GM12878 (cell line): ENCODE measurements around the gene PGAP6. TPM values are rescaled to one million over a fixed set of nuclear protein-coding genes. Genes with fewer than 3 reads are reported as not detected.

ENCODE experiments used
- ATAC-seq: fragments of 200-7000 bp; cut with Tn5 transposase; 3 replicates; pipeline ENCODE4 v1.9.1; 2020; ENCODE audit warnings: mild to moderate bottlenecking, moderate library complexity
- BruUV-seq: library from RNA; stranded (reverse); fragments of 400-500 nt; replicated peaks from 2 replicates; lab custom pipeline; 2021; lab: Mats Ljungman, UMichigan
- CTCF ChIA-PET: fragments of 300-600 bp; sonication (Branson Sonifier 250); formaldehyde crosslinking; extraction: SDS; loops from one replicate; lab custom pipeline; 2021; ENCODE audit warnings: inconsistent platforms; lab: Yijun Ruan, JAX
- POLR2A ChIA-PET: fragments of 350-600 bp; formaldehyde crosslinking; extraction: SDS; loops from one replicate; lab custom pipeline; 2021; ENCODE audit warnings: inconsistent platforms; lab: Charles Lee
- RAD21 ChIA-PET: fragments of 300-600 bp; sonication (Branson Sonifier 250); formaldehyde crosslinking; loops from one replicate; lab custom pipeline; 2023; ENCODE audit warnings: antibody characterized with exemption; ENCODE audit not compliant: unreplicated experiment; lab: Charles Lee
- SMC1A ChIA-PET: fragments of 300-600 bp; sonication (Branson Sonifier 250); formaldehyde crosslinking; loops from one replicate; lab custom pipeline; 2023; ENCODE audit not compliant: unreplicated experiment, uncharacterized antibody; lab: Charles Lee
- DNase-seq: peaks from one replicate; pipeline ENCODE4 v3.0.0-alpha.2; 2011; ENCODE audit warnings: low read depth, low spot score
- FAIRE-seq: peaks from 3 replicates; lab custom pipeline; 2011; peaks lifted over from hg19 to GRCh38; lab: Jason Lieb, UNC
- H2AFZ ChIP-seq: 2 replicates; pipeline ENCODE4 v1.6.0; 2011; ENCODE audit warnings: low read depth, low read length, control low read depth; ENCODE audit not compliant: control insufficient read depth
- H3K27ac ChIP-seq: 2 replicates; pipeline ENCODE4 v1.5.1; 2011; ENCODE audit warnings: control low read depth; ENCODE audit not compliant: control insufficient read depth, insufficient read depth
- H3K27me3 ChIP-seq, 2 experiments: replicated peaks in 1 of 2; 2 replicates each; pipeline versions ENCODE4 v1.6.0 to v1.6.1; 2011; ENCODE audit warnings: low read length in 1 of 2; ENCODE audit not compliant: control insufficient read depth in 2 of 2, insufficient read depth in 2 of 2
- H3K36me3 ChIP-seq, 2 experiments: 2 replicates each; pipeline ENCODE4 v1.5.1; 2011; ENCODE audit warnings: low read length in 1 of 2; ENCODE audit not compliant: control insufficient read depth in 2 of 2, insufficient read depth in 2 of 2
- H3K4me1 ChIP-seq: 2 replicates; pipeline ENCODE4 v1.6.1; 2011; ENCODE audit warnings: mild to moderate bottlenecking, low read length, moderate library complexity, mixed read lengths; ENCODE audit not compliant: control insufficient read depth, insufficient read depth
- H3K4me2 ChIP-seq: 2 replicates; pipeline ENCODE4 v1.6.0; 2011; ENCODE audit warnings: control low read depth; ENCODE audit not compliant: control insufficient read depth, insufficient read depth
- H3K4me3 ChIP-seq: fragments of 200-600 bp; sonication (generic); 2 replicates; pipeline ENCODE4 v1.5.1; 2016
- H3K79me2 ChIP-seq: 2 replicates; pipeline ENCODE4 v1.6.0; 2011; ENCODE audit warnings: low read length; ENCODE audit not compliant: control insufficient read depth, insufficient read depth
- H3K9ac ChIP-seq: 2 replicates; pipeline ENCODE4 v1.8.0; 2011; ENCODE audit warnings: low read length, control low read depth, mixed read lengths; ENCODE audit not compliant: control insufficient read depth, insufficient read depth
- H3K9me3 ChIP-seq: replicated peaks from 3 replicates; pipeline ENCODE4 v1.5.1; 2011; ENCODE audit warnings: mild to moderate bottlenecking, low read length; ENCODE audit not compliant: control insufficient read depth, insufficient read depth
- H4K20me1 ChIP-seq: 2 replicates; pipeline ENCODE4 v1.6.0; 2011; ENCODE audit not compliant: control insufficient read depth, insufficient read depth
- CEBPB ChIP-seq, 2 experiments: fragments of 150-350 bp in 1 of 2; IDR thresholded peaks; 2 replicates each; pipeline ENCODE4 v1.6.1; 2012 to 2014; ENCODE audit warnings: low read depth in 2 of 2, low read length in 2 of 2, borderline replicate concordance in 1 of 2, inconsistent platforms in 1 of 2
- DPF2 ChIP-seq: fragments of 450-650 bp; IDR thresholded peaks from 2 replicates; pipeline ENCODE4 v1.6.1; 2017; ENCODE audit warnings: mild to moderate bottlenecking
- E2F4 ChIP-seq: IDR thresholded peaks from 2 replicates; pipeline ENCODE4 v1.6.1; 2012; ENCODE audit warnings: low read depth, low read length, improper control_type of control experiment
- EED ChIP-seq: sonication (generic); IDR thresholded peaks from 2 replicates; pipeline ENCODE4 v1.6.1; 2016; ENCODE audit warnings: antibody characterized with exemption, low read depth
- EGR1 ChIP-seq, 2 experiments: IDR thresholded peaks; 1 replicate in 1 of 2; 2 replicates in 1 of 2; pipeline ENCODE4 v1.6.1; 2011 to 2012; ENCODE audit warnings: low read depth in 2 of 2, low read length in 2 of 2, borderline replicate concordance in 1 of 2, mild to moderate bottlenecking in 1 of 2, moderate library complexity in 1 of 2
- HCFC1 ChIP-seq: fragments of 150-350 bp; IDR thresholded peaks from 2 replicates; pipeline ENCODE4 v1.6.1; 2014; ENCODE audit warnings: low read length
- MAX ChIP-seq: IDR thresholded peaks from 2 replicates; pipeline ENCODE4 v1.6.1; 2012; ENCODE audit warnings: low read depth, low read length, improper control_type of control experiment
- MEF2B ChIP-seq: fragments of 450-650 bp; IDR thresholded peaks from 2 replicates; pipeline ENCODE4 v1.6.1; 2018; ENCODE audit warnings: mild to moderate bottlenecking, moderate library complexity; ENCODE audit not compliant: partially characterized antibody, poor library complexity, severe bottlenecking
- MYC ChIP-seq: IDR thresholded peaks from 2 replicates; pipeline ENCODE4 v1.6.1; 2011; ENCODE audit warnings: mild to moderate bottlenecking, low read length, moderate library complexity, inconsistent platforms; ENCODE audit not compliant: insufficient read depth, insufficient replicate concordance, insufficient read length, severe bottlenecking
- NFIC ChIP-seq: IDR thresholded peaks from 2 replicates; pipeline ENCODE4 v1.6.1; 2012; ENCODE audit warnings: low read depth, mild to moderate bottlenecking, inconsistent platforms, low read length, moderate library complexity
- POLR2AphosphoS2 ChIP-seq: IDR thresholded peaks from 2 replicates; pipeline ENCODE4 v1.6.1; 2011; ENCODE audit warnings: low read depth, mild to moderate bottlenecking, low read length, improper control_type of control experiment, moderate library complexity
- RB1 ChIP-seq: fragments of 450-650 bp; formaldehyde crosslinking; IDR thresholded peaks from 2 replicates; pipeline ENCODE4 v1.6.1; 2017; ENCODE audit warnings: mild to moderate bottlenecking, borderline replicate concordance
- REST ChIP-seq: IDR thresholded peaks from 2 replicates; pipeline ENCODE4 v1.6.1; 2012; ENCODE audit warnings: mild to moderate bottlenecking, low read depth, low read length
- SP1 ChIP-seq: IDR thresholded peaks from one replicate; pipeline ENCODE4 v1.6.1; 2011; ENCODE audit warnings: low read depth, low read length
- WRNIP1 ChIP-seq: IDR thresholded peaks from 2 replicates; pipeline ENCODE4 v1.6.1; 2011; ENCODE audit warnings: low read depth, low read length, improper control_type of control experiment, borderline replicate concordance
- YY1 ChIP-seq: IDR thresholded peaks from 2 replicates; pipeline ENCODE4 v1.6.1; 2011; ENCODE audit warnings: low read depth, mild to moderate bottlenecking, low read length
- WGBS: methylation state at CpG from one replicate; pipeline ENCODE4 v1.1.6; 2016; ENCODE audit warnings: low lambda C conversion rate; ENCODE audit not compliant: insufficient replicate concordance, insufficient coverage; ENCODE audit errors: missing lambda C conversion rate; 5-methylcytosine and 5-hydroxymethylcytosine counted together
- in situ Hi-C: fragments of 300-500 bp; cut with MboI; formaldehyde crosslinking; loops from 9 replicates; pipeline ENCODE4 v1.14.3; 2018; ENCODE audit warnings: mixed read lengths
- intact Hi-C: fragments of 100-400 bp; cut with micrococcal nuclease; formaldehyde crosslinking; loops from one replicate; pipeline ENCODE4 v1.14.2; 2022; ENCODE audit not compliant: unreplicated experiment
- polyA plus RNA-seq, 11 experiments: library from polyadenylated mRNA; depleted of rRNA in 4 of 11; unstranded in 6 of 11; stranded (reverse) in 5 of 11; fragments of >200 nt; fragmentation: Nextera tagmentation in 4 of 11; fragmentation: Illumina TruSeq in 1 of 11; extraction: Ambion mirVana in 4 of 11; extraction: Trizol in 1 of 11; gene quantifications; 1 replicate in 1 of 11; 2 replicates in 10 of 11; pipeline versions ENCODE4 v1.2.1 to v1.2.3, GENCODE V29; 2011 to 2016; ENCODE audit warnings: inconsistent platforms in 2 of 11, missing spikeins in 2 of 11, low read depth in 1 of 11
- total RNA-seq, 4 experiments: library from RNA; depleted of rRNA in 3 of 4; stranded (reverse); fragments of >200 nt in 3 of 4; fragmentation: Illumina TruSeq in 1 of 4; extraction: Trizol in 1 of 4; gene quantifications; 2 replicates each; pipeline versions ENCODE4 v1.2.1 to v1.2.3, GENCODE V29; 2013 to 2021

The PGAP6 gene
- total and polyA plus RNA-seq, 10 of the 15 experiments (the other 5 are each of a cell fraction or from before 2014, with no cell fraction given), result 0.76 to 48.8 (median 18.4) TPM

- no peak for TF ChIP-seq CEBPB (IDR thresholded peaks at IDR 0.05; ENCODE audit: borderline replicate concordance in 1 of 2, low read depth in 2 of 2, low read length in 2 of 2)
Measured at GRCh38 chr16:405548-406506, 24.0 kb upstream of the PGAP6 start (continued).

GRCh38 chr16:404971-405486 is 23.3 kb upstream of the PGAP6 start:
- Histone ChIP-seq H3K4me1 (peaks cover 4% of the 10 kb centered on the region; the same call in 1 of the 2 replicates), H3K4me2 (no peak overlapping the region), H4K20me1 (no peaks in the 10 kb centered on the region), H3K9ac (no peak overlapping the region)
- ChIA-PET POLR2A (no interaction called here), SMC1A (no interaction called here), RAD21 (no interaction called here), CTCF (no interaction called here)
- no peak for FAIRE-seq
- 96% methylated on average over 12 of the region's 12 CpGs for WGBS
- TF ChIP-seq DPF2, result no peak
- no peak for TF ChIP-seq EED
- TF ChIP-seq POLR2AphosphoS2, result no peak
- no peak for TF ChIP-seq REST
- no peak for TF ChIP-seq YY1
- no peak for TF ChIP-seq E2F4
- no peak for TF ChIP-seq NFIC
- no peak for TF ChIP-seq MEF2B
- no peak for TF ChIP-seq HCFC1
- no peak for TF ChIP-seq WRNIP1
- TF ChIP-seq EGR1 (IDR thresholded peaks at IDR 0.05; ENCODE audit: borderline replicate concordance in 1 of 2, low read depth in 2 of 2, low read length in 2 of 2), result no peak
- TF ChIP-seq MAX, result no peak
- no peak for TF ChIP-seq MYC
- TF ChIP-seq RB1, result no peak
- no peak for TF ChIP-seq SP1
- TF ChIP-seq, all 136 proteins: peak for 0
- in situ Hi-C loops, result no loop called here
- Histone ChIP-seq H3K4me3 (no peak overlapping the region), H3K36me3 (no peaks in the 10 kb centered on the region), H2AFZ (no peak overlapping the region), H3K27ac (no peak overlapping the region), H3K27me3 (no peaks in the 10 kb centered on the region), H3K9me3 (no peaks in the 10 kb centered on the region), H3K79me2 (no peaks in the 10 kb centered on the region)
- ATAC-seq (no peak), DNase-seq (no peak)
- intact Hi-C loops, result no loop called here
- BruUV-seq, result no TSS peak
